GM12891 (cell line): ENCODE results near the gene PRKD3.

ENCODE experiments used
- POLR2AphosphoS5 ChIP-seq: IDR thresholded peaks from 2 replicates; pipeline ENCODE4 v1.6.1; 2011; ENCODE audit warnings: low read depth, low read length, control low read depth
- POU2F2 ChIP-seq: IDR thresholded peaks from 2 replicates; pipeline ENCODE4 v1.6.1; 2011; ENCODE audit warnings: low read depth, mild to moderate bottlenecking, control low read depth, low read length, moderate library complexity
- TAF1 ChIP-seq: IDR thresholded peaks from 2 replicates; pipeline ENCODE4 v1.6.1; 2011; ENCODE audit warnings: low read depth, low read length, control low read depth

DNA sequence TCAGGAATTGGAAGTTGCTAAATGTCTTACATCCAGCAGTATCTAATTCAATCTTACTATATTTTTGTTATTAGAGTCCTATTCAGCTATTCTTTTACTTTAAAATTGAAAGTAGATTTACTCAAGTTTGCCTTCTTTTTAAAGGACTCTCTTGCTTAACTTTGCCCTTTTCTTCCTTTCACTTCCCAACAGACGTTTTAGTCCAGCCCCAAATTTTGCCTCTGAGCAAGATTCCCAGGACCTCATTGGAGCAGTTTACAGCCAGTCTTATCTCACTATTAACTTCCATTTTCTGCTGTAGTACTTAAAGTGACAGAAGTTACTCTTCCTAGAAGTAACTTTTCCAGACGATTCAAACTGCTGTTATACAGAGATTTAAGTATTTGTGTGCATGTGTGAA lies 1.7 kb upstream of the PRKD3 start:
- TF ChIP-seq POLR2AphosphoS5 (no peak), POU2F2 (no peak), TAF1 (no peak)
